Transverse colon (tissue), 4 donors: ENCODE data around the gene PEAR1.

Experiments used
- EP300 ChIP-seq: sonication (generic); formaldehyde crosslinking; IDR thresholded peaks from one replicate; pipeline ENCODE4 v1.6.1; 2017; ENCODE audit warnings: antibody characterized with exemption, low read depth
- POLR2A ChIP-seq: fragments of 450-650 bp; IDR thresholded peaks from one replicate; pipeline ENCODE4 v1.6.1; 2016; ENCODE audit warnings: antibody characterized with exemption, mild to moderate bottlenecking, moderate library complexity
- POLR2AphosphoS5 ChIP-seq, 3 donors: sonication (generic); formaldehyde crosslinking; IDR thresholded peaks; one replicate each; pipeline ENCODE4 v1.6.1; 2016; ENCODE audit warnings: antibody characterized with exemption in 3 of 3
- TF ChIP-seq, protein P1 (sequence below), 5 experiments: fragments of 200-600 bp in 3 of 5; fragments of 450-650 bp in 2 of 5; sonication (generic) in 3 of 5; IDR thresholded peaks; 1 replicate in 2 of 5; 2 replicates in 3 of 5; pipeline ENCODE4 v1.5.1; 2016 to 2017; ENCODE audit warnings: antibody characterized with exemption in 5 of 5, inconsistent platforms in 3 of 5, mild to moderate bottlenecking in 2 of 5, moderate library complexity in 1 of 5

GRCh38 chr1:156963621-156964020 lies 70.1 kb downstream of the PEAR1 start:
- TF ChIP-seq, protein P1, sequence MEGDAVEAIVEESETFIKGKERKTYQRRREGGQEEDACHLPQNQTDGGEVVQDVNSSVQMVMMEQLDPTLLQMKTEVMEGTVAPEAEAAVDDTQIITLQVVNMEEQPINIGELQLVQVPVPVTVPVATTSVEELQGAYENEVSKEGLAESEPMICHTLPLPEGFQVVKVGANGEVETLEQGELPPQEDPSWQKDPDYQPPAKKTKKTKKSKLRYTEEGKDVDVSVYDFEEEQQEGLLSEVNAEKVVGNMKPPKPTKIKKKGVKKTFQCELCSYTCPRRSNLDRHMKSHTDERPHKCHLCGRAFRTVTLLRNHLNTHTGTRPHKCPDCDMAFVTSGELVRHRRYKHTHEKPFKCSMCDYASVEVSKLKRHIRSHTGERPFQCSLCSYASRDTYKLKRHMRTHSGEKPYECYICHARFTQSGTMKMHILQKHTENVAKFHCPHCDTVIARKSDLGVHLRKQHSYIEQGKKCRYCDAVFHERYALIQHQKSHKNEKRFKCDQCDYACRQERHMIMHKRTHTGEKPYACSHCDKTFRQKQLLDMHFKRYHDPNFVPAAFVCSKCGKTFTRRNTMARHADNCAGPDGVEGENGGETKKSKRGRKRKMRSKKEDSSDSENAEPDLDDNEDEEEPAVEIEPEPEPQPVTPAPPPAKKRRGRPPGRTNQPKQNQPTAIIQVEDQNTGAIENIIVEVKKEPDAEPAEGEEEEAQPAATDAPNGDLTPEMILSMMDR (IDR thresholded peaks at IDR 0.05): no peak
- TF ChIP-seq POLR2A (no peak), POLR2AphosphoS5 (IDR thresholded peaks at IDR 0.05) (no peak), EP300 (no peak)
